Thyroid gland (tissue), 4 donors: Measurements from ENCODE around the gene NAALADL2. TPM values are rescaled to one million over a fixed set of nuclear protein-coding genes. Genes with fewer than 3 reads are reported as not detected.

Experiments used
- DNase-seq, 2 donors: peaks; one replicate each; pipeline ENCODE4 v3.0.0-alpha.2; 2019
- H3K27ac ChIP-seq, 3 donors: fragments of 200-600 bp; sonication (generic); 1 replicate in 2 of 3; 2 replicates in 1 of 3; pipeline ENCODE4 v1.5.1; 2016 to 2019; ENCODE audit warnings: mild to moderate bottlenecking in 1 of 3, moderate library complexity in 1 of 3
- H3K27me3 ChIP-seq: fragments of 200-600 bp; sonication (generic); one replicate; pipeline ENCODE4 v1.5.1; 2019
- H3K36me3 ChIP-seq, 2 donors: fragments of 200-600 bp; sonication (generic); one replicate each; pipeline ENCODE4 v1.5.1; 2016 to 2019
- H3K4me1 ChIP-seq, 2 donors: fragments of 200-600 bp; sonication (generic); one replicate each; pipeline ENCODE4 v1.5.1; 2017 to 2019
- H3K4me3 ChIP-seq, 3 donors: fragments of 200-600 bp; sonication (generic); replicated peaks in 1 of 3; 1 replicate in 2 of 3; 2 replicates in 1 of 3; pipeline ENCODE4 v1.5.1; 2016; ENCODE audit warnings: mild to moderate bottlenecking in 1 of 3
- H3K9me3 ChIP-seq: fragments of 200-600 bp; sonication (generic); one replicate; pipeline ENCODE4 v1.5.1; 2017
- CTCF ChIP-seq, 6 experiments: fragments of 200-600 bp in 3 of 6; fragments of 450-650 bp in 3 of 6; sonication (generic) in 3 of 6; IDR thresholded peaks; one replicate each; pipeline ENCODE4 v1.5.1; 2016 to 2019; ENCODE audit warnings: antibody characterized with exemption in 6 of 6, mild to moderate bottlenecking in 2 of 6, inconsistent platforms in 1 of 6, moderate library complexity in 1 of 6
- POLR2A ChIP-seq, 2 donors: fragments of 450-650 bp; IDR thresholded peaks; one replicate each; pipeline ENCODE4 v1.6.1; 2017; ENCODE audit warnings: antibody characterized with exemption in 2 of 2, mild to moderate bottlenecking in 2 of 2, moderate library complexity in 1 of 2
- WGBS, 2 donors: methylation state at CpG; one replicate each; pipeline ENCODE4 v1.1.5; 2017; 5-methylcytosine and 5-hydroxymethylcytosine counted together
- intact Hi-C: fragments of 100-400 bp; cut with DNase I; formaldehyde crosslinking; loops from one replicate; pipeline ENCODE4 v1.15.1; 2023
- total RNA-seq, 4 donors: library from RNA; depleted of rRNA; stranded (reverse); fragments of >200 nt; gene quantifications; one replicate each; pipeline ENCODE4 v1.2.3, GENCODE V29; 2016

NAALADL2 gene
- total RNA-seq, 4 donors from 2014 or later, result 7.6 to 14.7 (median 9.0) TPM

DNA sequence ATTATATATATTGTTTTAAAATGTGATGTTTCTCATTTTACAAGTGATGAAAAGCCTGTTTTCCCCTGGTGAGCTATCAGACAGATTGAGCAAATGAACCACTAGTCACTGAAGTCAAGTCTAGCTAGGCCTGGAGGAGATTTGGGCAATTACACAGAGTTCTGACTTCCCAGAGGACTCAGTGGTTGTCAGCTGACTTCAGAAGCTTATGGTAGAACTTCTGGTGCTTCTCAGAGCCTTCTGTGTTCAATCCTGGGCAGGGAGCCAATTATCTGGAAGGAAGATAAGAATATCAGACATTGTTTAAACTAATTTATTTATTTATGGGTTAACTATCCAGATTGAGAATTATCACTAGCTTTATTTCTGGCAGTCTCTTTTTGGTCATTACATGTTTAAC lies 37.7 kb upstream of the NAALADL2 start:
- H3K9me3 ChIP-seq, result no peaks in the 10 kb centered on the region
- DNase-seq, result no peak
- H3K27me3 ChIP-seq, result no peaks in the 10 kb centered on the region
- TF ChIP-seq POLR2A (IDR thresholded peaks at IDR 0.05) (no peak), CTCF (IDR thresholded peaks at IDR 0.05) (no peak)
- no peak overlapping the region for H3K4me3 ChIP-seq
- intact Hi-C loops, result no loop called here
- no peak overlapping the region for H3K27ac ChIP-seq
- no peaks in the 10 kb centered on the region for H3K4me1 ChIP-seq
- no peaks in the 10 kb centered on the region for H3K36me3 ChIP-seq

GRCh38 chr3:174822320-174822719 lies 36.8 kb upstream of the NAALADL2 start:
- H3K4me3 ChIP-seq, result no peak overlapping the region
- no peaks in the 10 kb centered on the region for H3K36me3 ChIP-seq
- intact Hi-C loops, result no loop called here
- TF ChIP-seq CTCF (IDR thresholded peaks at IDR 0.05), result no peak
- no peak for TF ChIP-seq POLR2A (IDR thresholded peaks at IDR 0.05)
- no peaks in the 10 kb centered on the region for H3K4me1 ChIP-seq
- no peaks in the 10 kb centered on the region for H3K27me3 ChIP-seq
- H3K27ac ChIP-seq, result no peak overlapping the region
- WGBS, 2 donors, result 91% methylated on average over 2 of the region's 2 CpGs
- DNase-seq, result no peak
- no peaks in the 10 kb centered on the region for H3K9me3 ChIP-seq

DNA sequence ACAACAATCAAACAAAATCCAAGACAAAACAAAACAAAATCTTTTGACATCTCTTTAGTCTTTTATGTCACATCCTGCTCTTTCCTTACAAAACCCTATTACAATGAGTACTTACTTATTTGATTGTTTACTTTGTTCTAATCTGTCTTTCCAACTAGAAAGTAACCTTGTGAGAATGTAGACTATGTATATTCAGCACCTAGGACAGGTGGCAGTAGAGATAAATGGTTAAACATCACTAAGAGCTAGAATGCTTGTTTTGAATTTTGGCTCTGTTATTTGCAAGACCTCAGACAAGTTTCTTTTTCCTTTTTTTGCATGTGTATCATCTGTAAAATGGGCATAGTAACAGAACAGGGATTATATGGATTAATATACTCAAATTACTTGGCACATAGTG lies 33.1 kb upstream of the NAALADL2 start:
- H3K4me1 ChIP-seq, result no peaks in the 10 kb centered on the region
- H3K36me3 ChIP-seq, result no peaks in the 10 kb centered on the region
- H3K9me3 ChIP-seq, result no peaks in the 10 kb centered on the region
- no peak overlapping the region for H3K27ac ChIP-seq
- no peak overlapping the region for H3K4me3 ChIP-seq
- H3K27me3 ChIP-seq, result no peaks in the 10 kb centered on the region
- DNase-seq, result no peak
- no peak for TF ChIP-seq POLR2A (IDR thresholded peaks at IDR 0.05)
- TF ChIP-seq CTCF (IDR thresholded peaks at IDR 0.05), result no peak
- intact Hi-C loops, result no loop called here

GRCh38 chr3:174844746-174845145 lies 14.4 kb upstream of the NAALADL2 start:
- Histone ChIP-seq H3K9me3 (no peaks in the 10 kb centered on the region), H3K27ac (no peak overlapping the region), H3K36me3 (no peaks in the 10 kb centered on the region), H3K27me3 (no peaks in the 10 kb centered on the region), H3K4me1 (no peaks in the 10 kb centered on the region), H3K4me3 (no peak overlapping the region)
- no peak for TF ChIP-seq CTCF (IDR thresholded peaks at IDR 0.05)
- TF ChIP-seq POLR2A (IDR thresholded peaks at IDR 0.05), result no peak
- WGBS, 2 donors, result 54 to 57% methylated on average over 1 of the region's 1 CpG
- no peak for DNase-seq
- intact Hi-C loops, result no loop called here

DNA sequence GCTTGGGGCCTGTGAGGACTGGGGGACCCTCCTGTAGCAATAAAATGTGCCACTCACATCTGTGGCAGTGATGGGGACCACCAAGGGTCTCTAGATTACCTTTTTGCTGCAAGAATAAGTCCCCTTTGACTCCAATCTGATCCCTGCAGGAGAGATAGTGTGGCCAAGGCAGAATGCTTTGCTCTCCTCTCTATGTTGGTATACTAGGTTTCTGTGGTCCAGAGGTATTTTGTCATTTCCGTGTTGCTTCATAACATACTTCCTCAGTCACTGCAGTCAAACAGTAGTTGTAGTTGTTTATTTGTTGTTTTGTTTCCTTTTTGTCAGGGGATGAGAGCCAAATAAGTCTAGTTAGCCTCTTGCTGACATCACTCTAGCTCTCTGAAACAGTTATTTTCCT lies 13.1 kb upstream of the NAALADL2 start:
- TF ChIP-seq CTCF (IDR thresholded peaks at IDR 0.05) (no peak), POLR2A (IDR thresholded peaks at IDR 0.05) (no peak)
- no peaks in the 10 kb centered on the region for H3K4me1 ChIP-seq
- DNase-seq, result no peak

More for the DNA sequence above, 13.1 kb upstream of the NAALADL2 start:
- WGBS, 2 donors, result 90 to 92% methylated on average over 1 of the region's 1 CpG
- Histone ChIP-seq H3K4me3 (no peak overlapping the region), H3K27me3 (no peaks in the 10 kb centered on the region), H3K9me3 (no peaks in the 10 kb centered on the region), H3K27ac (no peak overlapping the region), H3K36me3 (no peaks in the 10 kb centered on the region)
- intact Hi-C loops, result no loop called here
